Testis (tissue), 3 donors: ENCODE measurements around the gene KCNQ1. TPM values are rescaled to one million over a fixed set of nuclear protein-coding genes. Genes with fewer than 3 reads are reported as not detected.

Source experiments
- DNase-seq: peaks from one replicate; pipeline ENCODE4 v3.0.0-alpha.2; 2019
- H3K27ac ChIP-seq, 2 donors: fragments of 200-600 bp; sonication (generic); one replicate each; pipeline ENCODE4 v1.5.1; 2019
- H3K27me3 ChIP-seq: fragments of 200-600 bp; sonication (generic); one replicate; pipeline ENCODE4 v1.5.1; 2019
- H3K36me3 ChIP-seq: fragments of 200-600 bp; sonication (generic); one replicate; pipeline ENCODE4 v1.5.1; 2017; ENCODE audit warnings: low read depth; ENCODE audit errors: missing control alignments
- H3K4me1 ChIP-seq: fragments of 200-600 bp; sonication (generic); one replicate; pipeline ENCODE4 v1.5.1; 2019
- H3K4me3 ChIP-seq, 2 donors: fragments of 200-600 bp; sonication (generic); one replicate each; pipeline ENCODE4 v1.5.1; 2017 to 2019
- H3K9me3 ChIP-seq: fragments of 200-600 bp; sonication (generic); one replicate; pipeline ENCODE4 v1.5.1; 2017
- CTCF ChIP-seq, 3 experiments: fragments of 450-650 bp in 2 of 3; fragments of 200-600 bp in 1 of 3; sonication (generic) in 1 of 3; IDR thresholded peaks; one replicate each; pipeline ENCODE4 v1.5.1; 2016 to 2019; ENCODE audit warnings: antibody characterized with exemption in 3 of 3, mild to moderate bottlenecking in 2 of 3, moderate library complexity in 1 of 3
- POLR2A ChIP-seq: fragments of 450-650 bp; IDR thresholded peaks from one replicate; pipeline ENCODE4 v1.6.1; 2017; ENCODE audit warnings: antibody characterized with exemption, mild to moderate bottlenecking, moderate library complexity
- WGBS, 2 donors: methylation state at CpG; one replicate each; pipeline ENCODE4 v1.1.5; 2018; 5-methylcytosine and 5-hydroxymethylcytosine counted together
- intact Hi-C: fragments of 100-400 bp; cut with DNase I; formaldehyde crosslinking; loops from one replicate; pipeline ENCODE4 v1.15.1; 2023; ENCODE audit warnings: low total_unique reads
- polyA plus RNA-seq: library from polyadenylated mRNA; stranded (reverse); fragments of 350-450 nt; fragmentation: Illumina TruSeq; extraction: RNeasy Lipid Tissue Mini Kit (QIAGEN cat#74804); gene quantifications from one replicate; pipeline ENCODE4 v1.2.3, GENCODE V29; 2014; ENCODE audit warnings: low read depth, low replicate concordance; ENCODE audit not compliant: insufficient read depth
- total RNA-seq, 2 donors: library from RNA; depleted of rRNA; stranded (reverse); fragments of >200 nt; gene quantifications; one replicate each; pipeline ENCODE4 v1.2.3, GENCODE V29; 2016

The KCNQ1 gene
- total and polyA plus RNA-seq, 3 donors from 2014 or later: 6.0 to 24.2 (median 12.8) TPM

DNA sequence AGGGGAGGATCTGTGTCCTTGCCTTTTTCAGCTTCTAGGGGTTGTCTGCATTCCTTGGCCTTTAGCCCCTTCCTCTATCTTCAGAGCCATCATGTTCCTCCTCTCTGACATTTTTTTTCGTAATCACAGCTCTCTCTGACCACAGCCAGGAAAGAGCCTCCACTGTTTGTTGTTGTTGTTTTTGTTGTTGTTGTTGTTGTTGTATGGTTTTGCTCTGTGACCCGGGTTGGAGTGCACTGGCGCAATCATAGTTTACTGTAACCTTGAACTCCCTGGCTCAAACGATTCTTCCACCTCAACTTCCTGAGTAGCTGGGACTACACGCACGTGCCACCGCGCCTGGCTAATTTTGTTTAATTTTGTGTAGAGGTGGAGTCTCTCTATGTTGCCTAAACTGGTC lies 310.3 kb downstream of the KCNQ1 start:
- DNase-seq: no peak
- intact Hi-C loops: no loop called here
- H3K9me3 ChIP-seq: no peaks in the 10 kb centered on the region
- H3K4me3 ChIP-seq: no peak overlapping the region
- 90% methylated on average over 8 of the region's 8 CpGs for WGBS, 2 donors
- TF ChIP-seq CTCF (IDR thresholded peaks at IDR 0.05): no peak
- TF ChIP-seq POLR2A: no peak
- H3K4me1 ChIP-seq: no peaks in the 10 kb centered on the region
- H3K36me3 ChIP-seq: no peaks in the 10 kb centered on the region
- H3K27ac ChIP-seq: no peak overlapping the region
- H3K27me3 ChIP-seq: no peaks in the 10 kb centered on the region

DNA sequence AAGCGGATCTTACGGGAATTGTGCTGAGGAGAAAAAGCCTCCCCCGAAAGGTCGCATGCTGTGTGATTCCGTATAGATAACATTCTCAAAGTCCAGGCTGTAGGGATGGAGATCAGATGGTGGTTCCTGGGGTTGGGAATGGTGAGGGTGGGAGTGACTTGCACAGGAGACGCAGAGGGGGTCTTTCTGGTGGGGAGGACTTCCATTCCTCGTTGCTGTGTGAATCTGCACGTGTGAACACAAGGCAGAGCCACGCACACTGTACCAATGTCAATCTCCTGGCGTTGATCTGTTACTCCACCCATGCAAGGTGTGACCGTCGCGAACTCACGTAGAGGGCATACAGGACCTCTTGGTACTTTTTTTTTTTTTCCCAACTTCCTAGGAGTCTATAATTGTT lies 313.9 kb downstream of the KCNQ1 start:
- intact Hi-C loops: no loop called here
- TF ChIP-seq CTCF (IDR thresholded peaks at IDR 0.05) (no peak), POLR2A (no peak)

DNA sequence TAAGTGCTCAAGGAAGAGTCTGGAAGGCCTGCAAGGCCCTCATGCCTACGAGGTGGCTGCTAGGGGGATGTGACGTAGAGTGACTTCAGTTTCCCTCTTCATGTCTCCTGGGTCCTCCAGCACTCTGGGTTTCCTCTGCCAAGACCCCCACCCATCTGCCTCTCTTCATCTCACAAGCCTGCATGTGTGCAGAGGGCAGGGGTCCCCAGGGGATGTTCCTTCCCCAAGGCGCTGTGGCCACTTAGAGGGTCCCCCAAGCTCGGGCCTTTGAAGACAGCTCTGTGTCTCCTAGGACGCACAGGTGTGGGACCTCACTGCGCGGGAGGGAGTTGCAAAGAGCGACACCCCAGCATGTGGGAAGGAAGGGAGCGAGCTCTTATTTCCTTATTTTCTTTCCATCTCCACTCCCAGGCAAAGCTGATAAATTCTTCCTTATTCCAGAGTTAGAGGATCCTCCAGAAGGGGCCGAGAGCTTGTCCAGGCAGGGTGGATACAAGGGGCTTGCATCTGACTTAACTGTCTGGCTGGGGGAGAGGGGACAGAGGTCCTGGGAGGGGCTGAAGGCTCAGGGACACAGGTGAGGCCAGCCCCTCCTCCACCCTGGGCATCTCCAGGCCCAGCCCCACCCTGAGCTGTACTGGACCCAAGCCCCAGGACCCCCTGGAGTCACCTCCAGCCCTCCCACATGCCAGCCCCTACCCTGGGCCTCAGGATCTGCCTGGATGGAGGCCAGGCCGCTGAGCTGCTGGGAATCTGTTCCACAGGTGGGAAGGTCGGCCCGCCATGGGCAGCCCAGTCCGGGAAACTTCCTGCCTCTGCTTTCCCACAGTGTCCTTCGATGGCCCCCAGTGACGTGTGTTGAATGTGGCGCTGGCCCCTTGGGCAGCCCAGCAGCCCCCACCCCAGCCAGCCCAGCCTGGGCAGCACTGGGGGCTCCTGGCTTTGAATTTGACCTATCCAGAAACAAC lies 314.7 kb downstream of the KCNQ1 start:
- no peaks in the 10 kb centered on the region for H3K36me3 ChIP-seq

More for the DNA sequence above, 313.9 kb downstream of the KCNQ1 start:
- no peaks in the 10 kb centered on the region for H3K27me3 ChIP-seq
- no peak overlapping the region for H3K4me3 ChIP-seq
- no peak for DNase-seq
- H3K4me1 ChIP-seq: no peaks in the 10 kb centered on the region
- no peaks in the 10 kb centered on the region for H3K36me3 ChIP-seq
- no peak overlapping the region for H3K27ac ChIP-seq
- no peaks in the 10 kb centered on the region for H3K9me3 ChIP-seq
- WGBS, 2 donors: 94 to 95% methylated on average over 14 of the region's 14 CpGs

DNA sequence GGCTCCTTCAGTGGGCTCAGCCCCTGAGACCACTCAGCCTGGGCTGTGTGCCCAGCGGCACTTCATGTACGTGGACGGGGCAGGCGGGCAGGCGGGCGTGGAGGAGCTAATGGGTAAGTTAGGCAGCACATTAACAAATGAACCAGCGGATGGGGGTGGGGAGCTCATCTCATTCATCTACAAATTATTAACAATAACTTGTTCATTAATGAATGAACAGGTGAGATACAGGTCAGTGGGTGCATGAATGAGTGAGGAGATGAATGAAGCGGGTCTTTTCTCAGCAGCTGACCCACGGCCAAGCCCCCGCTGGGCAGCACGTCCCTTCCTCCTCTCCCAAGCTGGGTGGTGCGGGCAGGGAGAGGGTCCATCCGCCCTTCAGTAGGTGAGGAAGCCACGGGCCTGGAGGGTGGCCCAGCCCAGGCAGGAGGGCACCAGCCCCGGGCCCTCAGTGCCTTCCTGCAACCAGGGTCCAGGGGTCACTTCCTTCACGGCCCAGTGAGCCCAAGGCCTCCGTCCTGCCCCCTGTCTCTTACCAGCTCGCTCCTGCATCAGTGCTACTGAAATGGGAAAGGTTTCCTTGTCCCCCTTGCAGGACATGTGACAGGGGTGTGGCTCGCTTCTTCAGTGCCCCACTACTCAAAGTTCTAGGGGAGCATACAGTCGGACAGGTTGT lies 315.5 kb downstream of the KCNQ1 start:
- H3K36me3 ChIP-seq: no peaks in the 10 kb centered on the region
- 88 to 95% methylated on average over 19 to 20 of the region's 20 CpGs for WGBS, 2 donors
- no peaks in the 10 kb centered on the region for H3K9me3 ChIP-seq
- TF ChIP-seq POLR2A (no peak), CTCF (IDR thresholded peaks at IDR 0.05) (no peak)
- H3K4me3 ChIP-seq: no peak overlapping the region
- DNase-seq: peak; percentile 4
- intact Hi-C loops: no loop called here
- no peaks in the 10 kb centered on the region for H3K4me1 ChIP-seq
- H3K27me3 ChIP-seq: no peaks in the 10 kb centered on the region
- no peak overlapping the region for H3K27ac ChIP-seq

More for the DNA sequence above, 314.7 kb downstream of the KCNQ1 start:
- Histone ChIP-seq H3K27me3 (no peaks in the 10 kb centered on the region), H3K4me1 (no peaks in the 10 kb centered on the region), H3K4me3 (no peak overlapping the region), H3K27ac (no peak overlapping the region), H3K9me3 (no peaks in the 10 kb centered on the region)
- intact Hi-C loops: no loop called here
- peak; percentile 9 for DNase-seq
- WGBS, 2 donors: 93 to 96% methylated on average over 9 to 17 of the region's 17 CpGs
- TF ChIP-seq CTCF (IDR thresholded peaks at IDR 0.05) (no peak), POLR2A (no peak)
